Astrocyte (in vitro differentiated cells and primary cell): ENCODE results near the gene MDFI. TPM values are rescaled to one million over a fixed set of nuclear protein-coding genes. Genes with fewer than 3 reads are reported as not detected.

ENCODE experiments used
- DNase-seq: peaks from one replicate; pipeline ENCODE4 v3.0.0-alpha.2; 2010; ENCODE audit warnings: low read depth
- FAIRE-seq: peaks from 2 replicates; lab custom pipeline; 2011; peaks lifted over from hg19 to GRCh38; lab: Jason Lieb, UNC
- H2AFZ ChIP-seq: 2 replicates; pipeline ENCODE4 v1.6.0; 2012; ENCODE audit warnings: low read depth, low read length, inconsistent platforms
- H3K27ac ChIP-seq: 2 replicates; pipeline ENCODE4 v1.5.1; 2011; ENCODE audit warnings: low read depth, low read length, inconsistent platforms
- H3K27me3 ChIP-seq: 2 replicates; pipeline ENCODE4 v1.6.0; 2011; ENCODE audit warnings: low read length, inconsistent platforms; ENCODE audit not compliant: insufficient read depth
- H3K36me3 ChIP-seq: 2 replicates; pipeline ENCODE4 v1.5.1; 2011; ENCODE audit warnings: low read length, inconsistent platforms; ENCODE audit not compliant: insufficient read depth
- H3K4me1 ChIP-seq: 2 replicates; pipeline ENCODE4 v1.5.1; 2011; ENCODE audit warnings: low read length, inconsistent platforms; ENCODE audit not compliant: insufficient read depth
- H3K4me2 ChIP-seq: 2 replicates; pipeline ENCODE4 v1.6.0; 2012; ENCODE audit warnings: low read length, inconsistent platforms
- H3K4me3 ChIP-seq: 2 replicates; pipeline ENCODE4 v1.5.1; 2011; ENCODE audit warnings: low read depth, mild to moderate bottlenecking, low read length, inconsistent platforms; ENCODE audit not compliant: insufficient read depth
- H3K79me2 ChIP-seq: 2 replicates; pipeline ENCODE4 v1.6.0; 2012; ENCODE audit warnings: mild to moderate bottlenecking, low read length, inconsistent platforms; ENCODE audit not compliant: insufficient read depth
- H3K9ac ChIP-seq: 2 replicates; pipeline ENCODE4 v1.6.0; 2012; ENCODE audit warnings: mild to moderate bottlenecking, low read length, inconsistent platforms
- H3K9me3 ChIP-seq: 2 replicates; pipeline ENCODE4 v1.5.1; 2012; ENCODE audit warnings: low read depth, mild to moderate bottlenecking, low read length, inconsistent platforms; ENCODE audit not compliant: insufficient read depth
- H4K20me1 ChIP-seq: 2 replicates; pipeline ENCODE4 v1.6.0; 2012; ENCODE audit warnings: low read length, inconsistent platforms; ENCODE audit not compliant: insufficient read depth
- H3K27ac Mint-ChIP-seq: one replicate; pipeline ENCODE4 v1.8.0; 2021; ENCODE audit warnings: mild to moderate bottlenecking, mixed read lengths; ENCODE audit not compliant: unreplicated experiment
- H3K27me3 Mint-ChIP-seq: one replicate; pipeline ENCODE4 v1.8.0; 2021; ENCODE audit warnings: low read depth, mixed read lengths; ENCODE audit not compliant: unreplicated experiment
- H3K36me3 Mint-ChIP-seq: one replicate; pipeline ENCODE4 v1.8.0; 2021; ENCODE audit warnings: low read depth, mixed read lengths; ENCODE audit not compliant: unreplicated experiment
- H3K4me1 Mint-ChIP-seq: one replicate; pipeline ENCODE4 v1.8.0; 2021; ENCODE audit warnings: low read depth, mixed read lengths; ENCODE audit not compliant: unreplicated experiment
- H3K4me3 Mint-ChIP-seq: one replicate; pipeline ENCODE4 v1.8.0; 2021; ENCODE audit warnings: mild to moderate bottlenecking, moderate library complexity, mixed read lengths; ENCODE audit not compliant: unreplicated experiment
- H3K9me3 Mint-ChIP-seq: one replicate; pipeline ENCODE4 v1.8.0; 2021; ENCODE audit warnings: mild to moderate bottlenecking, mixed read lengths; ENCODE audit not compliant: unreplicated experiment
- EZH2 ChIP-seq: IDR thresholded peaks from 2 replicates; pipeline ENCODE4 v1.6.1; 2012; ENCODE audit warnings: mild to moderate bottlenecking, low read length, inconsistent platforms; ENCODE audit not compliant: insufficient read depth
- total RNA-seq: library from RNA; stranded (reverse); gene quantifications from 2 replicates; pipeline ENCODE4 v1.2.1, GENCODE V29; 2021
- TF ChIP-seq, protein P1 (sequence below): IDR thresholded peaks from 2 replicates; pipeline ENCODE4 v1.5.1; 2011; ENCODE audit warnings: low read depth, mild to moderate bottlenecking, inconsistent platforms, low read length, moderate library complexity; ENCODE audit not compliant: insufficient read depth

Gene MDFI
- total RNA-seq, 1 donor from 2014 or later, result 144 TPM

- Histone ChIP-seq H3K27me3 (no peaks in the 10 kb centered on the region), H3K9me3 (no peaks in the 10 kb centered on the region), H3K27ac (no peak overlapping the region), H3K36me3 (no peaks in the 10 kb centered on the region), H3K79me2 (no peaks in the 10 kb centered on the region), H3K9ac (no peak overlapping the region), H4K20me1 (peaks cover 9% of the 10 kb centered on the region), H3K4me3 (no peak overlapping the region), H3K4me2 (no peak overlapping the region), H3K4me1 (no peaks in the 10 kb centered on the region), H2AFZ (no peak overlapping the region)
- TF ChIP-seq, protein P1, sequence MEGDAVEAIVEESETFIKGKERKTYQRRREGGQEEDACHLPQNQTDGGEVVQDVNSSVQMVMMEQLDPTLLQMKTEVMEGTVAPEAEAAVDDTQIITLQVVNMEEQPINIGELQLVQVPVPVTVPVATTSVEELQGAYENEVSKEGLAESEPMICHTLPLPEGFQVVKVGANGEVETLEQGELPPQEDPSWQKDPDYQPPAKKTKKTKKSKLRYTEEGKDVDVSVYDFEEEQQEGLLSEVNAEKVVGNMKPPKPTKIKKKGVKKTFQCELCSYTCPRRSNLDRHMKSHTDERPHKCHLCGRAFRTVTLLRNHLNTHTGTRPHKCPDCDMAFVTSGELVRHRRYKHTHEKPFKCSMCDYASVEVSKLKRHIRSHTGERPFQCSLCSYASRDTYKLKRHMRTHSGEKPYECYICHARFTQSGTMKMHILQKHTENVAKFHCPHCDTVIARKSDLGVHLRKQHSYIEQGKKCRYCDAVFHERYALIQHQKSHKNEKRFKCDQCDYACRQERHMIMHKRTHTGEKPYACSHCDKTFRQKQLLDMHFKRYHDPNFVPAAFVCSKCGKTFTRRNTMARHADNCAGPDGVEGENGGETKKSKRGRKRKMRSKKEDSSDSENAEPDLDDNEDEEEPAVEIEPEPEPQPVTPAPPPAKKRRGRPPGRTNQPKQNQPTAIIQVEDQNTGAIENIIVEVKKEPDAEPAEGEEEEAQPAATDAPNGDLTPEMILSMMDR, result no peak
- no peak for TF ChIP-seq EZH2
- FAIRE-seq (no peak), DNase-seq (no peak)
- peaks cover 3% of the 10 kb centered on the region for H3K9me3 Mint-ChIP-seq
- no peak overlapping the region for H3K27ac Mint-ChIP-seq
- no peak overlapping the region for H3K4me3 Mint-ChIP-seq
- no peaks in the 10 kb centered on the region for H3K27me3 Mint-ChIP-seq
- H3K4me1 Mint-ChIP-seq, result no peaks in the 10 kb centered on the region
- peaks cover 23% of the 10 kb centered on the region for H3K36me3 Mint-ChIP-seq
Observed at GRCh38 chr6:41594326-41594725, 43.9 kb upstream of the MDFI start.

DNA sequence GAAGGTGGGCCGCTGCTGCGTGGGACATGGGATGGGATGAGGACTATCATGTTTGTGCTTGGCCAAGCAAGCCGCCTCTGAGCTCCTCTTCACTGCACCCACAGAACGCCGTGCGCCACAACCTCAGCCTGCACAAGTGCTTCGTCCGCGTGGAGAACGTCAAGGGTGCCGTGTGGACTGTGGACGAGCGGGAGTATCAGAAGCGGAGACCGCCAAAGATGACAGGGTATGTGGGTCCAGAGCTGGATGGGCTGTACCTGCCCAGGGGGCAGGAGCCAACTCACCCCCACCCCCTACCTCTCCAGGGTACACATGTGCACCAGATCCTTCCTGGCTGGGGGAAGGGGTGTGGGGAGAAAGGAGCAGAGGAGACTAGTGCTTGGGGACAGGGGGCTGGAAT lies 43.5 kb upstream of the MDFI start:
- Mint-ChIP-seq H3K9me3 (peaks cover 3% of the 10 kb centered on the region), H3K4me3 (no peak overlapping the region), H3K27ac (no peak overlapping the region), H3K27me3 (no peaks in the 10 kb centered on the region), H3K36me3 (peaks cover 23% of the 10 kb centered on the region), H3K4me1 (no peaks in the 10 kb centered on the region)
- no peaks in the 10 kb centered on the region for H3K36me3 ChIP-seq
- DNase-seq (no peak), FAIRE-seq (no peak)
- H4K20me1 ChIP-seq, result peaks cover 9% of the 10 kb centered on the region
- no peak overlapping the region for H3K27ac ChIP-seq
- H3K9ac ChIP-seq, result no peak overlapping the region
- H3K4me3 ChIP-seq, result no peak overlapping the region
- H3K4me1 ChIP-seq, result no peaks in the 10 kb centered on the region
- no peak for TF ChIP-seq EZH2
- TF ChIP-seq, protein P1, result no peak
- no peak overlapping the region for H2AFZ ChIP-seq
- no peaks in the 10 kb centered on the region for H3K27me3 ChIP-seq
- no peaks in the 10 kb centered on the region for H3K79me2 ChIP-seq
- H3K9me3 ChIP-seq, result no peaks in the 10 kb centered on the region
- H3K4me2 ChIP-seq, result no peak overlapping the region

DNA sequence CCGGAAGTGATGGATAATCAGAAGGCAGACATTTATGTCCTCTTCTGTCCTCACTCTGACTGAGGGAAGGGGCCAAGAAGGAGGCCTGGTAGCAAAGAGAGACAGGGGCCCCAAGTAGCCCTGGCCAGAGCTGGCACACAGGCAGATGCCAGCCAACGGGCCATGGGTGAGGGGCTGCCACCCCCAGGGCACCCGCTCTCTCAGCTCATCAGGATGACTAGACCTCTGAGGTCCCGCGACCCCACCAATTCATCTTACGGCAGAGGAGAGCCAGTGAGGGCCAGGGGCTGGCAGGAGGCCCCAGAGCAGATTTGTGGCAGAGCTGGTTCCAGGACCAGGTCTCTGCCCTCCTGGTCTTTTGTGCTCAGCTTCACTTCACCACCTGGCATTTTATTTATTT lies 43.1 kb upstream of the MDFI start:
- H3K4me3 Mint-ChIP-seq, result no peak overlapping the region
- Histone ChIP-seq H3K27ac (no peak overlapping the region), H3K27me3 (no peaks in the 10 kb centered on the region), H3K4me3 (no peak overlapping the region), H3K4me2 (no peak overlapping the region), H3K9me3 (no peaks in the 10 kb centered on the region), H3K36me3 (no peaks in the 10 kb centered on the region), H4K20me1 (peaks cover 9% of the 10 kb centered on the region), H2AFZ (no peak overlapping the region), H3K4me1 (no peaks in the 10 kb centered on the region), H3K79me2 (no peaks in the 10 kb centered on the region), H3K9ac (no peak overlapping the region)
- peaks cover 22% of the 10 kb centered on the region for H3K36me3 Mint-ChIP-seq
- H3K27ac Mint-ChIP-seq, result no peak overlapping the region
- no peak for DNase-seq
- no peaks in the 10 kb centered on the region for H3K27me3 Mint-ChIP-seq
- FAIRE-seq, result no peak
- peaks cover 3% of the 10 kb centered on the region for H3K9me3 Mint-ChIP-seq
- no peaks in the 10 kb centered on the region for H3K4me1 Mint-ChIP-seq
- TF ChIP-seq, protein P1, result no peak
- no peak for TF ChIP-seq EZH2
